ENCODE results near the gene TRIM66.

Gene TRIM66

DNA sequence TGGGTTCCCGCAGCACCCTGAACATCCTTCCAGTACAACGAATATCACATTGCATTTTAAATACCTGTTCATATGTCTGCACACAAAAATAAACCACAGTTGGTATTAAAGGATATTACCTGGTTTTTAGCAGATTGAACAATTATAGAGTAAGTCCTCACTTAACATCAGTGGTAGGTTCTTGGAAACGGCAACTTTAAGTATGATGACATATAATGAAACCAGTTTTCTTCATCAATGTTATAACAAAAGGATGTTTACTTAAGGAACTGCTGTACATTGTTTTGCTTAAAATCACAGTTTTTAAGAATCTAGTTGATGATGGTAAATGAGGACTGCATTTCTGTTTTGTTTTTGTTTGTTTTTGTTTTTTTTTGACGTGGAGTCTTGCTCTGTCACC is 28.0 kb downstream of the TRIM66 start:
- no peak for DNase-seq (ENCODE audit: low read depth)

DNA sequence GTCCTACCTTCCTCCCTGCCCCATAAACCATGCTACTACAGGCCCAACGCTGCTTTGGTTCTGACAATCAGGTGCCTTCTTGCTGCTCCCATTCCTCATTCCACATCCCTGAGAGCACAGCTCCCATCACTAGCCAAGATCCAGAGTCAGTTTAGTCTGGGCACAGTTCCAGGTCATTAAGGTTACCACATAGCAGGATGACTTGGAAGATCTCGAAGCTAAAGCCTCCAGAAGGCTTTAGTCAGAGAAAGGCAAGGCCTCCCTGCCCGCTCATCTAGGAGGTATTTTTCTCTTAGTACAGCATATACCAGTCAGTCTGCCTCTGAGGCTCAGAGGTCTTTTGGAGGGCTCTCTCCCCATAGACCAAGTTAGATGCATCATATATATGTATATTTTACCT is 30.3 kb downstream of the TRIM66 start:
- DNase-seq (ENCODE audit: low read depth), result no peak

DNA sequence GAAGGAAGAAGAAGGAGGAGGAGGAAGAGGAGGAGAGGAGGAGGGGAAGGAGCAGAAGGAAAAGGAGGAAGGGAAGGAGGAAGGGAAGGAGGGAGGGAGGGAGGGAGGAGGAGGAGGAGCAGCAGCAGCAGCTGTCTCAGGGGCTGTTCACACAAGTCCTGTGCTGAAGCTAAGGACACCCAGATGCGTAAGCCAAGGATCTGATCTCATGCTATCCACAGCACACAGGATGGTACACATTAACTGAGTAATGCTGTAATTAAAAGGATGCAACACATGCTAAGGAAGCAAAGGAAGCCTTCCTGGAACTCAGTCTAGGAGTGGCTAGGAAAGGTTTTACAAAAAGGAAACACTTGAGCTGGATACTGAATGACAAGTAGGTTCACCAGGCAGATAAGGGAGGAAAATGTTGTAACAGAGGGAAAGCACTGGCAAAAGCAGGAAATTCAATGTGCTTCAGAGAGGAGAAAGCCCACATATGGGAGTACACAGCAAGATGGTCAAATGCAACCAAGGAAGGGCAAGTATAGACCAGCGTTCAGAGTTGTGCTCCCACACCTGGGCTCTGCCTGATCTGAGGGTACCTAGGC is 32.0 kb downstream of the TRIM66 start:
- DNase-seq (ENCODE audit: low read depth), result no peak

DNA sequence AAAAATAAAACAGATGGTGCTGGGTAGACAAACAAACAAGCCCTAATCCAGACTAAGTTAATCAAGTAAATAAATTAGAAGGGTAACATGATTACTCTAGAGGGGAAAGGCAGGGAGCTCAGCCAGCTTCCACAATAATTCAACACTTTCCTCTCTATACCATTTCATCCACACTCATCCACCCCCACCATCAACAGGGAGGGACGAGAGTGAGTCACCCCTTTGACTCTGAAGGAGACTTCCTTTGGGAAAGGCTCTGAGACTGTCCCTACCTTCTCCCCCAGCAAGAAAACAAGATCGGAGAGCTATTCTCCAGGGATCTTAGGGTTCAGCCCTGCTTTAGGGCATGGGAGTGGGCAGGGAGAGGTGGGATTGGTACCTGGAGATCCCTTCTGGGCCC is 33.1 kb downstream of the TRIM66 start:
- no peak for DNase-seq (ENCODE audit: low read depth)

DNA sequence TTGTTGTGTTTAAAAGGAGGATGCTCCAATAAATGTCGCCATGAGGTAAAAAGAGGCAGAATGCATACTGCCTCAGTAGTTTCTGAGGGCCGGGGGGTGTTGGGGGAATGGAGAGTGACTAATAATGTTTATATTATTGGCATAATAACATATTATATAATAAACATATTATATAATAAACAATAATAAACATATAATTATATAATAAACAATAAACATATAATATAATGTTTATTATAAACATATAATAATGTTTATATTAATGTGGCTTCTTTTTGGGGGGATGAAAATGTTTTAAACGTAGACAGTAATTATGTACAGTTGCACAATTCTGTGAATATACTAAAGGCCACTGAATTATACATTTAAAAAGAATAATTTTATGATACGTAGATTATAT is 35.6 kb downstream of the TRIM66 start:
- no peak for DNase-seq (ENCODE audit: low read depth)

DNA sequence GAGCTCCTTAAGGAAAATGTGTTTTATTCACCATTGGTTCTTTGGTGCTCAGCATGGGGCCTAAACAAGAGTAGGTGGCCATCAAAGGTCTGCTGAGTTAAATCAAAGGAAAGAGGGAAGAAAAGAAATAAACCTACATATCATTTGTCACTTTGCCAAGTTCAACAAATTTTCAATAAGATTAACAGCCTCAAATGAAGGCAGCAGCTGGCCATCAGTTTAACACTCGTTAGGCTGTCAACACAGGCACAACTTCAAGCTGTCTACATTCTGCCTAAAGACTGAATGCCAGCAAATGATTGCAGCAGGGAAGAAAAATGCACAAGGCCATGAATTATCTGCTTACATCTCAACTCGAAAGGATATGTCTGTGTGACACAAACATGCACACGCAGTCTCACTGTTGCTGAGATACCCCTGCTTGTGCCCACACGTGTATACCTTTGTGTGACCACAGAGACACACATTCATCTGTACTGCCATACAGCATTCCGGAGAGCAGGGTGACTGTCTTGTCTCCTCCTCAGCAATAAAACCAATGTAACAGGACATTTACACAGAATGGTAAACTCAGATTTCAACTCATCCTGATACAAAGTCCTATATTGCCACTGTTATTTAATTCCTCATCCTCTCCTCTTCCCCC is 40.1 kb downstream of the TRIM66 start:
- DNase-seq (ENCODE audit: low read depth), result no peak

DNA sequence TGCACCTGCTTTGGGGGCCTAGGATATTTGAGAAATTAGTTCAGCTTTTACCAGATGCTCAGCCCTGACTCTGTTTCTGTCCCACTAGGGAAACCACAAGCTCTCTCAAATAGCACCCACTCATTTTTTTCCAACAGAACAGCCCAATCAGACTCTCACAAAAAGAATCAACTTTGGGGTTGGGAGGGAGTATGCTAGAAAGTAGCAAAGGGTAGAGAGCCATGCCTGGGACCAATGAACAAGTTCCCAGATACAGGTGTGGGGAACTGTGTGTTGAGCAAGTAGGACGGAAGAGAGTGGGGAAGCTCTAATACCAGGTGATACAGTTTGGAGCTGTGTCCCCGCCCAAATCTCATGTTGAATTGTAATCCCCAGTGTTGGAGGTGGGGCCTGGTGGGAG is 41.1 kb downstream of the TRIM66 start:
- no peak for DNase-seq (ENCODE audit: low read depth)

DNA sequence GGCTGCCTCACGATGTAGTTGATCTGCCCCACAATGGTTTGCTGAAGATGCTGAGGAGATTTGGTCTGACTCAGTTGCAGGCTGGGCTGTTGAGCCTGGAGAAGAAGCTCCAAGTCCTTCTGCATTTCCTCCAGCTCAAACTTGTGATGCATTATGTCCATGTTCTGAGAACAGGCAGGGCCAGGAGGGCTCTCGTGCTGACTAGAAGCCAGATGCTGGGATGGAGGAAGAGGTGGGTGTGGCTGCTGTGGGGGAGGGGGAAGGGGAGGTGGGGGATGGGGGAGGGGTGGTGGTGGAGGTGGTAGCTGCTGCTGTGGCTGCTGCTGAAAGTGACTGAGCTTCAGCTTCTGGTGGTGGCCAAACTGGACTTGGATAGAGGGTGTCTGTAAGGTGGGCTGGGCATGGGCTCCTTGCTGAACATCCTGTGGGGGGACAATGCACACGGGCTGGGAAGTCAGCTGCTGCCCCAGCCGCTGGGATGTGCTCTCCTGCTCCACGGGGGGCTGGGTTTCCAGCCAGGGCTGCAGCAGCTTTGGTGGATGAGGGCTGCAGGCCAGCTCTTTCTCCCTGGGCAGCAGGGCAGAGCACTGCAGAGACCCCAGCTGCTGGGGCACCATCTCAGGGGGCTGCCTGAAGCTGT is 42.1 kb downstream of the TRIM66 start:
- DNase-seq (ENCODE audit: low read depth), result no peak

DNA sequence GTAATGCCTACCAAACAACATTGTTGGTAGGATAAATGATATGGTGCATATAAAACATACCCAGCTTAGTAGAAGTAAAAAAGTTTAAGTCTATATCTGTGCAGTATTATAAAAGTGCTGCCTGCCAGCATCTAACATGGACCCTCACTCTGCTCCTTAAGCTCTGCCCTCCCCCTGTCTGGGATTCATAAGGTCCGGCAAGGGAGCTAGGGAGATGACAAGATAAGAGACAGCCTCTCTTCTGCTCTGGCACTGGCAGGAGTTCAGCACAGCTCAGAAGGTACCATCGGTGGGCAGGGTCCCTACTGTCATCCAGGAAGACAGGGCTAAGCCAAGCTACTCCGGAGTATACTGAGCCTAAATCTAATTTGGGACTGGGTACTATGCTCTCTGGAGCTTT is 42.8 kb downstream of the TRIM66 start:
- DNase-seq (ENCODE audit: low read depth), result no peak

DNA sequence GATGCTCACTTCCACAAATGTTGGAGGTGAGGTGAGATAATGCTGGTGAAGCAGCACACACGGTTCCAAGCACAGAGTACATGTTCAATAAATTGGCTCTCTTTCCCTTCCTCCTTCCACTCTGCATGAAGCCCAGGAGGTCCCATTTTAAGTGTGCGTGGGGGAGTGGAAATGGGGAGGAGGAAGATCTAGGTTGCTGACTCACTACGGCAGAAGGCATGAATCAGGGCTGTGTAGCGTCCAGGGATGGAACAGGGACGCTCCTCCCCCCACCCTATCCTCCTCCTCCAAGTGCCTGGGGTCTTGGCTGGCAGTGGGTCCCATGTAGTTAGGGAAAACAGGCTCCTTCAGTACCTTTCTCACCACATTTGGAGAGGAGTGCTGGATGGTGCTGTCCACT is 44.2 kb downstream of the TRIM66 start:
- no peak for DNase-seq (ENCODE audit: low read depth)

DNA sequence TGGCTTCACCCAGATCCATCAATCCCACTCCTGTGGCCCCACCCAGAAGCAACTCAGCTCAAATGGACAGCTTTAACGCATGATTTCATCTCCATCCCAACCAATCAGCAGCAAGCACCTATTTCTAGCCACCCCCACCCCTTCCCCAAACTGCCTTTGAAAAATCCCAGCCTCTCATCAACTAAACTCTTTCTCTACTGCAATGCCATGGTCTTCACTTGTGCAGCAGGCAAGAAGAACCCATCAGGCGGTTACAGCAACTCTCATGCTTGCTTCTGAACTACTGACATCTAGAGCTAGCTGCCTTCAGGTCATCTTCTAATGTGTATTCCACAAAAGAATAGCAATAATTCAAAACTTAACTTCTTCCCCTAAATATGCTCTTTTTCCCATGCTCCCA is 46.3 kb downstream of the TRIM66 start:
- DNase-seq (ENCODE audit: low read depth), result no peak

DNA sequence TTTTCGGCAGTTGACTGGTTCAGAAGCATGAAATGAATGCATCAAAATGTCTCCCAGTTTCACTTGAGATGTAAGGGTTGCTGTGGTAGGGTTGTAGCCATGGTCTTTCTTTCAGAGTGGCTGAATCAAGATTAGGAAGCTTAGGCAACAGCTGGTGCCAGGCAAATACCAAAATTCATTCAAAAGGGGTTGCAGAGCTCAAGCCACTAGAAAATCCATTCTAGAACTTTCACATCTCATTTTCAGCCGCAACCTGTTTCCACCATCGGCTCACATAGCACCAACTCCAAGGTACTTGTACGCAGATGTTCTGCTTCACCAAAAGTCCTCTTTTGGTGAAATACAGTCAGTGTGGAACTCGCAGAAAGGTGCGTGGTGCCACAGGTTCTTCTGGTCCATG is 48.0 kb downstream of the TRIM66 start:
- no peak for DNase-seq (ENCODE audit: low read depth)

DNA sequence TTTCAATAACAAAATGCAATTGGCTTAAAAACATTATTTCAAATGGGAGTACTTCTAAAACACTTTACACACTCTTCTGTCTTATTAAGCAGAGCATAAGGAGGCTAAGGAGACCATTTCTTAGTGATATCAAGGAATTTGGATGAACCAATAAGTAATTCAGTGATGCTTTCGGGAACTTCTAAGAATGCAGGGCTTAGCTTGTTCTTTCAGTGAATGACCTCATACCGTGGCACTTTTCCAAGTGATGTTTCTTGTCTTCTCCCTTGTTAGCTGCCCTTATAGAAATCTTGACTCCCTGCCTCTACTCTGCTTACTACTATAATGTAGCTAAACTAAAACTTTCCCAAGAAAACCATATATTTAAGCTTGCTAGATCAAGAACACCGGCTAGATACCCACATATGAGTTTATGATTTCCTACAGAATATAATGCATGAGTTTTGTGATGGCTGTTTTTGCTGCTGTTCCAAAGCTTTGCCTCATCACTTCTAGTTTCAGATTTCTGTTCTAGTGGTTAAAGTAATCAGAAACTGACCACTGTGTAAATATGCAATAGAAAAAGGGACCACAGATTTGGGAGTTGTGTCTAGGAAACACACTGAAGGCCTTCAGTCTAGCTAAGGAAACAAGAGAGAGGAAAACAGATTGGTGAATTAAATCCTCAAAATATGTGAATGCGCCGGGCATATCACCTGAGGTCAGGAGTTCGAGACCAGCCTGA is 50.9 kb downstream of the TRIM66 start:
- DNase-seq (ENCODE audit: low read depth), result no peak

DNA sequence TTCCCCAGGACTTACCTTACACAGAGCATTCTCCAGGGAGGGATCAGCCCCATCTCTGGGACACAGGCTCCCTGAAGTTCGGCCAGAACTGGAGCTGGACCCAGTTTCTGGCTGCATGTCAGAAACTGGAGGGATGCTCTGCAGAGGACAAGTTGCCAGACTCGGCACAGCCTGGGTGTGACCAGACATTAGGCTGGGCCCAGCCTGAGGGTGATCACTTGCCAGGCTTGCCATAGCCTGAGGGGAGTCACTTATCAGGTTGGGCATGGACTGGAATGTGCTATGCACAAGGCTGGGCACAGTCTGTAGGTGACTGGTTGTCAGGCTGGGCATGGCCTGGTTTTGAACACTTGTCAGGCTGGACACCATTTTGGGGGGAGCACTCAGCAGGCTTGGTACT is 57.8 kb downstream of the TRIM66 start:
- DNase-seq (ENCODE audit: low read depth), result no peak

DNA sequence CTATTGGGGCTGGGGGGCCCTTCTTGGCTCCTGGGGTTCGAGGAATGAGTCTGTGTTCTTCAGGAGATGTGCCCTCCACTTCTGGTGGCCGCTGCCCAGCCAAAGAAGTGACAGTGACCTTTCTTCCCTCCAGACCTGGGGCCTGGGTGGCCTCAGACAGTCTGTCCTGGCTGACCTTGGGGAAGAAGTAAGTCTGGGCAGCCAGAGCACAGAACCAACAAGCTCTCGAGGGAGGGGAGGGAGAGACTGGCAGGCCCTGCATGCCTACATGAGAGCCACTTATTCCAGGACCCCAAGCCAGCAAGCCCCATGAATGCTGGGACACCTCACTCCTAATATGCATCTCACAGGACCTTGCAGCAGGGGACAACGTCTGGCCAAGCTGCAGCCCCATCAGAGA is 61.3 kb downstream of the TRIM66 start:
- no peak for DNase-seq (ENCODE audit: low read depth)

DNA sequence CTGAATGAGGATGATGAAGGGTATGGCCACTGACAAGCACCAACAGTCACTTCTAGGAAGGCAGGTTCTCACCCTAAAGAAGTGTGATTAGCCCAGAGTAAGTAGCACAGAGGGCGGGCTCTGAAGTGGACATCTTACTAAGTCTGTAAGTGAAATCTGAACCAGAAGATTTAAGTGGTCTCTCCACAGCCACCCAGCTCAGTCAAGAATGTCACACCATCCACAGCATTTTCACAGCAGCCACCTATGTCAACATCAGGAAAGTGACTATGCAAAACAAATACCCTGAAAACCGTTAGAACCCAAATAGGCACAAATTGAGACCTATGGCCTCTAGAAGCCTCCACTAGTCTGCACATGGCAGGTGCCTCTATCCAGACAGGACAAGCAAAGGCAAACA is 65.4 kb downstream of the TRIM66 start:
- DNase-seq (ENCODE audit: low read depth), result no peak

DNA sequence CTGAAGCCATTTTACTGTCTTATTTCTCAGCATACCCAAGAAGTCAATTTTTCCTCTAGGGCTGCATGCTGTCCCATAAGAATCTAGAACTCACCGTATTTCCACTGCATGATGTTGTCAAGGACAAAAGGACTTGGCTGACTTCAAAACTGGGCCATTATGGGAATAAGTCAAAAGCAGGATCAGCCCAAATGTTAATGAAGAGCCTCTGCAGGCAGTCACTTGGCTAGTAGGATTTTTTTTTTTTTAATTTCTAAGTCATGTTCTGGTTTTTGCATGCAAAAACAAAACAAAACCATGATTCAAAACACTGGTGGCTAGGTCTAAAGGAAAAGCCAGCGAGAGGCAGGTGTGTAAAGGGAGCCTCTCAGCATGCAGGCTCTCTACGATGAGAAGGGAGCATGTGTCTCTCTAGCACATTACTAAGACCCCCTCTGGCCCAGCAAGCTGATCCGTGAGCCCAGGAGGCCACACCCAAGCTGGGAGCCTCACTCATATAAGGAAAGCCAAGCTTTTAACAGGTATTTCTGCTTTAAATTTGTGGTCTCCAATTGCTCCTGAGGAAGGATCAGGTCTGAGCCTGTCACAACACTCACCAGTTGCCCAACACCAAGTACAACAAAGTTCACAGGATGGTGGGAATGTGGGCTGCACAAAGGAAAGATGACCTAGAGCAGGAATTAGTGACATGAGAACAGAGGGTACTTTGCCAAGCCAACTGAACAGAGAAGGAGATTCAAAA is 67.0 kb downstream of the TRIM66 start:
- no peak for DNase-seq (ENCODE audit: low read depth)

DNA sequence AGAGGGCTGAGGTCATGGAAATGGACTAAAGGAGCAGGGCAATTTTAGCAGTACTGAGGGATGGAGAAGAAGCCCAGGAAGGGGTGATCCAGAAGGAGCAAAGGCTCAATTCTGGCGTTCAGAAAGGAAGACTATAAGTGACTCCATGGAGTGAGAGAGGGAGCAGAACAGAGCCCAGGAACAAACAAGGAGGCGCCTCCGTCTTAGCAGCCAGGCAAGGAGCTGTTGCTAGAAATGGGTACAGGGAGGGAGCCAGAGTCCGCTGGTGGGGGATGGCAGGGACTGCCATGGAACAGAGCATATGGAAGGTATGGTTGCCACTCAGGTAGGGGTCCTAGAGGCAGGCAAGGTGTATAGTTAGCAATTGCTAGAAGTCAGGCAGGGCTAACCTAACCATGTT is 68.0 kb downstream of the TRIM66 start:
- DNase-seq (ENCODE audit: low read depth), result no peak

DNA sequence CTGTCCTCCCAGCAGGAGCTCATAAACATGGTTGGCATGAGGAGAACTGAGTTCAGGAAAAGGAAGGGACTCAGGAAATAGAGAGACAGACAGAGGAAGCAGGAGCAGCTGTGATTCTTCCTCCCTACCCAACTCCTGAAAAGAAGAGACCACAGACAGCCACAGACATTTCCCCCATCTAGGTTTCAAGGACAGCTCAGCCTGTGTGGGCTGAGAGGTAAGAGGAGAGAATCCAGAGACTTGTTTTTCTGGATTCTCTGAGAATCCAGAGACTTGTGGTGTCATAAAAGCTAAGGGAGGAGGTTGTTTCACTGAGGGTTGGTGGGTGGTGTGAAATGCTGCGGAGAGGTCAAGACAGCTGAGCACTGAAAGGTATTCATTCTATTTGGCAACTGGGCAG is 69.4 kb downstream of the TRIM66 start:
- no peak for DNase-seq (ENCODE audit: low read depth)

DNA sequence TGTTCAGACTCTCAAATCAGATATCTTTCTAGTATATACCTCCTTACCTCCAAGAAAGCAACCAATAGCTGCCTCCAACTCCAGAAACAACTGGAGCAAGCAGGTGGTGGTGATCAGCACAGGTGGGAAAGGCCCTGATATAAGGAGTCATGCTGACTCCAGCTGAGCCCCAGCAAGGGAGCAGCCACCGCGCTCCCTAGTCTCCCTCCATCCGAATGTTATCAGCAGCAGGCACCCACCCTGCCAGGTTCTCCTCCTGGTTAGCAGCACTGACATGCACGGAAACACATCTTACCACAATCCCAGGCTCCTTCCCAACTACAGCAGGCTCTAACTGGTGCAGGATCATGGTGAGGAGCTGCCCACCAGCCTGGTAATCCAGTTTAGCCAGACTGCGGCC is 69.9 kb downstream of the TRIM66 start:
- DNase-seq (ENCODE audit: low read depth), result no peak

DNA sequence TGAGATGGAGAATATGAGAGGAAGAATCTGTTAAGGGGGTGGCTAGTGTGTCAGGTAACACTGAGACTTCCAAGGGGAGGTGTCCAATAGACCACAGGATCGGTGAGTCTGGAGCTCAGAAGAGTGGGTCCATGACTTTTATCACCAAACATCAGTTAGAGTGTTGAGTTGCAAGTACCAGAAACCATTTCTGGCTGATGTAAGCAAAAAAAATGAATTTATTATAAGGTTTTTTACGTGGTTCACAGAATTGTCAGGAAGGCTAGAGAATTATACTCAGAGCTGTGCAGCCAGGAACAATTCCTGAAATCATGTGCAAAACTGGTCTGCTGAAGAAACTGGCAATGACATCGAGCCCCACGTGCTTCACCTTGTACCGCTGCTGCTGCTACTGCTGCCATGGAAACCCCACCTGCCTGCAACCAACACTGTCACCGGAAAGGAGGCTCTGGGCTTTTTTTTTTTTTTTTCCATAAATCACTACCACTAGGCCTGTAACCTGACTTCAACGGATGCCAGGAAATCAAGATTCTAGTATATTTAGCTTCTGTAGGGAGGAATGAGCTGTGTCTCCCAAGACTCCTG is 71.8 kb downstream of the TRIM66 start:
- no peak for DNase-seq (ENCODE audit: low read depth)

DNA sequence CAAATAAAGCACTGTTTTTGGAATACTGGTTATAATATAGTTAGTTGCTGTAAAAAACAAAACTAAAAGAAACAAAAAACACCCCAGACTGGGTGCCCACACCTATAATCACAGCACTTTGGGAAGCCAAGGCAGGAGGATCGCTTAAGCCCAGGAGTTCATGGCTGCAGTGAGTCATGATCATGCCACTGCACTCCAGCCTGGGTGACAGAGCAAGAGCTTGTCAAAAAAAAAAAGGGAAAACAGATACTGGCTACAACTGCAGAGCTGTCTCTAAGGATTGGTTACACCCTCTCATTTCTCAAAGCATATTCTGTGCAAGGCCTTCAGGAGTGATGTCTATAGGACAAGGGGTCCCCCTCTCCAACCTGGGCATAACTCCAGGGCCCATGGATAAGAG is 73.8 kb downstream of the TRIM66 start:
- no peak for DNase-seq (ENCODE audit: low read depth)

All from T-helper 22 cell (primary cell).